Thyroid gland (tissue), 4 donors: Measurements from ENCODE around the gene HMMR.

Source experiments
- POLR2A ChIP-seq, 2 donors: fragments of 450-650 bp; IDR thresholded peaks; one replicate each; pipeline ENCODE4 v1.6.1; 2017; ENCODE audit warnings: antibody characterized with exemption in 2 of 2, mild to moderate bottlenecking in 2 of 2, moderate library complexity in 1 of 2
- TF ChIP-seq, protein P1 (sequence below), 6 experiments: fragments of 200-600 bp in 3 of 6; fragments of 450-650 bp in 3 of 6; sonication (generic) in 3 of 6; IDR thresholded peaks; one replicate each; pipeline ENCODE4 v1.5.1; 2016 to 2019; ENCODE audit warnings: antibody characterized with exemption in 6 of 6, mild to moderate bottlenecking in 2 of 6, inconsistent platforms in 1 of 6, moderate library complexity in 1 of 6

DNA sequence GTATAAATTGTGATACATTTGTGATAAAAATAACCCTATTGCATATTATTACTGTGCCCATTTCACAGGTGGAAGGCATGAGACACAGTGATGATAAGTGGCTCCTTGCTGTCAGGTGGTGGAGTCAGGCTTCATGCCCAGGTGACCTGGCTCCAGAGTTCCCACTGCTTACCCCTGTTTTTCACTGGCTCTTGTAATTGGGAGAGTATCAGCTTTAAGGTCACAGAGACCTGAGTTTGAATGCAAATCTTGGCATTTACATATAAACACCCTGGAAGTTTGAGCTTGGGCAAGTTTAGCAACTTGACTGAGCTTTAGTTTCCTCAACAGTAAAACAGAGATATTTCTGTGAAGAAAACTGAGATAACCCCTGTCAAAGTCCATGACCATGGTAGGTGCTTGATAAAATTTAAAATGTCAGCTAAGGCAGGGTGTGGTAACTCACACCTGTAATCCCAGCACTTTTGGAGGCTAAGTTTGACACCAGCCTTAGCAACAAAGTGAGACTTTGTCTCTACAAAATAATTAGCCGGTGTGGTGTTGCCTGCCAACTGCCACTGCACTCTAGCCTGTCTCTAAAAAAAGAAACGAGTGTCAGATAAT, 74.2 kb downstream of the HMMR start:
- no peak for TF ChIP-seq POLR2A (IDR thresholded peaks at IDR 0.05)
- TF ChIP-seq, protein P1, sequence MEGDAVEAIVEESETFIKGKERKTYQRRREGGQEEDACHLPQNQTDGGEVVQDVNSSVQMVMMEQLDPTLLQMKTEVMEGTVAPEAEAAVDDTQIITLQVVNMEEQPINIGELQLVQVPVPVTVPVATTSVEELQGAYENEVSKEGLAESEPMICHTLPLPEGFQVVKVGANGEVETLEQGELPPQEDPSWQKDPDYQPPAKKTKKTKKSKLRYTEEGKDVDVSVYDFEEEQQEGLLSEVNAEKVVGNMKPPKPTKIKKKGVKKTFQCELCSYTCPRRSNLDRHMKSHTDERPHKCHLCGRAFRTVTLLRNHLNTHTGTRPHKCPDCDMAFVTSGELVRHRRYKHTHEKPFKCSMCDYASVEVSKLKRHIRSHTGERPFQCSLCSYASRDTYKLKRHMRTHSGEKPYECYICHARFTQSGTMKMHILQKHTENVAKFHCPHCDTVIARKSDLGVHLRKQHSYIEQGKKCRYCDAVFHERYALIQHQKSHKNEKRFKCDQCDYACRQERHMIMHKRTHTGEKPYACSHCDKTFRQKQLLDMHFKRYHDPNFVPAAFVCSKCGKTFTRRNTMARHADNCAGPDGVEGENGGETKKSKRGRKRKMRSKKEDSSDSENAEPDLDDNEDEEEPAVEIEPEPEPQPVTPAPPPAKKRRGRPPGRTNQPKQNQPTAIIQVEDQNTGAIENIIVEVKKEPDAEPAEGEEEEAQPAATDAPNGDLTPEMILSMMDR (IDR thresholded peaks at IDR 0.05), result no peak
